Activated CD8-positive, alpha-beta memory T cell treated with anti-CD3 and anti-CD28 coated beads, Interleukin-2, amount 10 ng/mL, durations not matched to agents 7 days and 5 days (primary cell): Measurements from ENCODE around the gene USP28. TPM values are rescaled to one million over a fixed set of nuclear protein-coding genes. Genes with fewer than 3 reads are reported as not detected.

ENCODE experiments used
- ATAC-seq: fragments of 150-1000 bp; cut with Tn5 transposase; one replicate; pipeline ENCODE4 v1.10.0; 2021; ENCODE audit warnings: moderate library complexity
- CTCF ChIA-PET: fragments of 350-600 bp; sonication (Branson Sonifier 250); formaldehyde crosslinking; loops from one replicate; lab custom pipeline; 2021; ENCODE audit warnings: antibody characterized with exemption; lab: Charles Lee
- DNase-seq: peaks from one replicate; pipeline ENCODE4 v3.0.0-alpha.2; 2020
- H3K27ac Mint-ChIP-seq: one replicate; pipeline ENCODE4 v1.8.0; 2021; ENCODE audit warnings: mild to moderate bottlenecking, mixed read lengths
- H3K27me3 Mint-ChIP-seq: one replicate; pipeline ENCODE4 v1.8.0; 2021; ENCODE audit warnings: mixed read lengths
- H3K36me3 Mint-ChIP-seq: one replicate; pipeline ENCODE4 v1.8.0; 2021; ENCODE audit warnings: mild to moderate bottlenecking, mixed read lengths
- H3K4me1 Mint-ChIP-seq: one replicate; pipeline ENCODE4 v1.8.0; 2021; ENCODE audit warnings: mixed read lengths
- H3K4me3 Mint-ChIP-seq: one replicate; pipeline ENCODE4 v1.8.0; 2021; ENCODE audit warnings: mild to moderate bottlenecking, moderate library complexity, mixed read lengths
- H3K9me3 Mint-ChIP-seq: one replicate; pipeline ENCODE4 v1.8.0; 2022; ENCODE audit warnings: low read depth, mixed read lengths
- total RNA-seq, 2 experiments: library from RNA; stranded (reverse); gene quantifications; one replicate each; pipeline ENCODE4 v1.2.3, GENCODE V29; 2021

Gene USP28
- total RNA-seq, 2 experiments from 2014 or later, result 50.5 to 65.1 TPM

DNA sequence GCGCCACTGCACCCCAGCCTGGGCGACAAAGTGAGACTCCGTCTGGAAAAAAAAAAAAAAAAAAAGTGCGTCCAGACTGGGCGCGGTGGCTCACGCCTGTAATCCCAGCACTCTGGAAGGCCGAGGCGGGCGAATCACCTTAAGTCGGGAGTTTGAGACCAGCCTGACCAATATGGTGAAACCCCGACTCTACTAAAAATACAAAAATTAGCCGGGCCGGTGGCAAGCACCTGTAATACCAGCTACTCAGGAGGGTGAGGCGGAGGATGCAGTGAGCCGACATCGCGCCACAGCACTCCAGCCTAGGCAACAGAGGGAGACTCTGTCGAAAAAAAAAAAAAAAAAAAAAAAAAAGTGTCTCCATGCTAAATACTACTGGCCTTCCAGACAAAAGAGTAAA lies 1.3 kb downstream of the USP28 start:
- DNase-seq (no peak), ATAC-seq (no peak)
- H3K9me3 Mint-ChIP-seq, result no peaks in the 10 kb centered on the region
- peaks cover 55% of the 10 kb centered on the region for H3K4me1 Mint-ChIP-seq
- no peaks in the 10 kb centered on the region for H3K27me3 Mint-ChIP-seq
- peak overlapping the region; percentile 78 for H3K27ac Mint-ChIP-seq
- H3K36me3 Mint-ChIP-seq, result peaks cover 32% of the 10 kb centered on the region
- CTCF ChIA-PET, result interaction anchor here (0.7 to 1.3 kb wide), 6 partner anchors 9 to 1613 kb away, joined by 3 to 4 read pairs (median 3); partner anchors contain the start of gene ZW10
- H3K4me3 Mint-ChIP-seq, result peak overlapping the region; percentile 88

DNA sequence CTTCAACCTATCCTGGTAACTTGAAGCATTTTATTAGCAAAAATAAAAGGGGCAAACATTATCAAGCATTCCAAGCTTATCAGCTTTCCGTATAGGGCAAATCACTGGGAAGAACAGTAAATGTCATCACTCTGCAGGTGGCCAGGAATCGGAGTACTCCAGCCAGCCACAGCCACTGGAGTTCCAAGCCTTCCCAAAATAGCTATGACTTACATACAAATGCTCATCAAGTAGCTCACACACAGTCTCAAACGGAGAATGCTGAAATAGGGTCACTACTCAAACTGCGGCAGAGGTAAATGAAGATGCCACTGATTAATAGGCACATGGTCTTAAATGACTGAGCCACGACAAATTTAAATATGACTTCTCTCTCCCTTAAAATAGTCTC lies 2.1 kb downstream of the USP28 start:
- CTCF ChIA-PET, result interaction anchor here (0.7 kb wide), 1 partner anchor 1612 kb away, joined by 3 read pairs; no protein-coding TSS in a partner anchor

DNA sequence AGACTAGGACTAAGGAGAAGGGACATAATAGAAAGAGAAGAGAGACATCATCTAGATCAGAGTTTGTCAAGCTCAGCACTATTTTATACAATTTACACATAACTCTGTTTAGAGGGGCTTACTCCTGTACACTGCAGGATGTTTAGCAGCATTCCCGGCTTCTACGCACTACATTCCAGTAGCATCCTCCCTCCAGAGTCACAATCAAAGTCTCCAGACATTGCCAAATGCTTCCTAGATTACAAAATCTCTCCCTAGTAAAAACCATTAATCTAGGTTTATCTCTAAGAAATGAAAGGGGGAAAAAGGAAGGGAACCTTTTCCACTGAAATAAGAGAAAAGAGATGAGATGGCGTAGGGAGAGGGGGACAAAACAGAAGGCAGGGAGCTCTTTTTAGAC lies 4.0 kb downstream of the USP28 start:
- Mint-ChIP-seq H3K27me3 (no peaks in the 10 kb centered on the region), H3K4me1 (peaks cover 56% of the 10 kb centered on the region)
- no peak for ATAC-seq

More for the DNA sequence above, 2.1 kb downstream of the USP28 start:
- Mint-ChIP-seq H3K36me3 (peaks cover 32% of the 10 kb centered on the region), H3K9me3 (no peaks in the 10 kb centered on the region), H3K27me3 (no peaks in the 10 kb centered on the region), H3K4me1 (peaks cover 58% of the 10 kb centered on the region), H3K27ac (peak overlapping the region; percentile 31), H3K4me3 (peak overlapping the region; percentile 88)
- DNase-seq (no peak), ATAC-seq (no peak)

DNA sequence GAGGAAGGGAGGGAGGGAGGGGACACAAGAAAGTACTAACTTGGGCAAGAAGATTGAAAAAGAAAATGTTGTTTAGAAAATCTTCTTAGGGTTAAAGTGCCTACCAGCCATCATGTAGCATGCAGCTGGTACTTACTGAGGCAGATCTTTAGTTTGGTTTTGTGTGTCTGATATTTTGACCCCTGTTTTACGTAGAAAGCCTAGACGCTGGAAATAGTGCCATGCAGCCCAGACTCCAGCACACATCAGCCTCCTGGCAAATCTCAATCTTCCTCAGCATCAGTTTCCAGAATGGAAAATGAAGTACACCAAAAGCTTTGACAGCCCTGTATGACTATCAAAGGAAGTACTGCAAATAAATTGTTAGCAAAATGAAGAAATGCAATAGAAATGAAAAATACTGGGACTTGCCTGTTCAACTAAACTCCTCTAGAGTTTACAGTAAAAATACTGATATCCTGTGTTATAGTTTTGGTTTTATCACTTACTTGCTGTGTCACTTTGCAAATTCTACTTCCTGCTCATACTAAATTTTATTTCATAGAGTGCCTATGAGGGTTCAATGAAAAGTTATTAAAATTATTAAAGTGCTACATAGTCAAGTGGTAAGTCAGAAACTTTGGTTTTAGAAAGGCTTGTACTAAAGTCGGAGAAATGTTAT lies 7.4 kb downstream of the USP28 start:
- DNase-seq (no peak), ATAC-seq (peak; percentile 23)
- peaks cover 55% of the 10 kb centered on the region for H3K36me3 Mint-ChIP-seq
- H3K9me3 Mint-ChIP-seq, result no peaks in the 10 kb centered on the region
- CTCF ChIA-PET, result interaction anchor here (0.7 kb wide), 1 partner anchor 72 kb away, joined by 4 read pairs; no protein-coding TSS in a partner anchor
- H3K27ac Mint-ChIP-seq, result peak overlapping the region; percentile 79
- H3K4me3 Mint-ChIP-seq, result peak overlapping the region; percentile 29
- H3K4me1 Mint-ChIP-seq, result peaks cover 34% of the 10 kb centered on the region
- no peaks in the 10 kb centered on the region for H3K27me3 Mint-ChIP-seq

More for the DNA sequence above, 4.0 kb downstream of the USP28 start:
- peaks cover 44% of the 10 kb centered on the region for H3K36me3 Mint-ChIP-seq
- no peak overlapping the region for H3K4me3 Mint-ChIP-seq
- CTCF ChIA-PET, result interaction anchor here (1.5 kb wide), 1 partner anchor 17 kb away, joined by 5 read pairs; no protein-coding TSS in a partner anchor
- no peaks in the 10 kb centered on the region for H3K9me3 Mint-ChIP-seq
- no peak for DNase-seq
- H3K27ac Mint-ChIP-seq, result no peak overlapping the region

DNA sequence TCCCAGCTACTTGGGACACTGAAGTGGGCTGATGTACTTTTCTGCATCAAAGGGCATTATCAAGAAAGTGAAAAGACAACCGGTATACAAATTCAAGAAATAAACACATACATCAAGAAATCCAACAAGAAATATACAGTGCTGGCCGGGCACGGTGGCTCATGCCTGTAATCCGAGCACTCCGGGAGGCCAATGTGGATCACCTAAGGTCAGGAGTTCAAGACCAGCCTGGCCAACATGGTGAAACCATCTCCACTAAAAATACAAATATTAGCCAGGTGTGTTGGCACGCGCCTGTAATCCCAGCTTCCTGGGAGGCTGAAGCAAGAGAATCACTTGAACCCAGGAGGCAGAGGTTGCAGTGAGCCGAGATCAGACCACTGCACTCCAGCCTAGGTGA lies 9.5 kb downstream of the USP28 start:
- Mint-ChIP-seq H3K9me3 (no peaks in the 10 kb centered on the region), H3K36me3 (peaks cover 53% of the 10 kb centered on the region), H3K27ac (no peak overlapping the region), H3K4me1 (peaks cover 35% of the 10 kb centered on the region), H3K4me3 (no peak overlapping the region), H3K27me3 (no peaks in the 10 kb centered on the region)
- no peak for ATAC-seq
- DNase-seq, result no peak
- CTCF ChIA-PET, result interaction anchor here (1.2 kb wide), 1 partner anchor 9 kb away, joined by 3 read pairs; the partner anchor contains the start of gene USP28

DNA sequence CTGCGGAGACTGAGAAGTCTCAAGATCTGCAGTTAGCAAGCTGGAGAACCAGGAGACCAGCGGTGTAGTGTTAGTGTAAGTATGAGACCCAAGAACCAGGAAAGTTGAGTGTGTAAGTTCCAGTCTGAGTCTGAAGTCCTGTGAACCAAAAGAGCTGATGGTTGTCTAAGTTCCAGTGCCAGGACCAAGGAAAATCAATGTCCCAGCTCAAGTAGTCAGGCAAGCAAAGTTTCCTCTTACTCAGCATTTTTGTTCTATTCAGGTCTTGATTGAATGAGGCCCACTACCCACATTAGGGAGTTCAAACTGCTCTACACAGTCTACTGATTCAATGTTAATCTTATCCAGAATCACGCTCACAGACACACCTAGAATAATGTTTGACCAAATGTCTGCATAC lies 11.0 kb downstream of the USP28 start:
- CTCF ChIA-PET, result no interaction called here
- no peaks in the 10 kb centered on the region for H3K9me3 Mint-ChIP-seq
- peaks cover 49% of the 10 kb centered on the region for H3K36me3 Mint-ChIP-seq
- H3K4me1 Mint-ChIP-seq, result peaks cover 38% of the 10 kb centered on the region
- ATAC-seq, result no peak
- no peaks in the 10 kb centered on the region for H3K27me3 Mint-ChIP-seq
- H3K4me3 Mint-ChIP-seq, result no peak overlapping the region
- no peak overlapping the region for H3K27ac Mint-ChIP-seq
- no peak for DNase-seq

DNA sequence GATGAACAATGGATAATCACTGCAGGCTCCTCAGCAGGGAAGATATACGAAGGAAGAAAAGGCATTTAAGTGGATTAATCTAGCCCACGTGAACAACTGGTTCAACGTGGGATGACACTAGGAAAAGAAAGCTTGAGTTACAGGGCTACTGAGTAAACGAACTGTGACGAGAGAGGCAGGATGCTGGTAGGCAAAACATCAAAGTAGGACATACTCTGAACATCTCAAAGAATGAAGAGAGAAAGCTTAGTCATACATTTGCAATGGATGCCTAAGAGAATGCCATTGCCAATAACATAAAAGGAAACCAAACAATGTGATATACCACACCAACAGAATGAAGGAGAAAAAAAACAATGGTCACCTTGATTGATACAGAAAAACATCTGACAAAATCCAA lies 12.9 kb downstream of the USP28 start:
- DNase-seq (no peak), ATAC-seq (peak; percentile 66)
- CTCF ChIA-PET, result interaction anchor here (0.6 to 1.3 kb wide), 2 partner anchors 21 to 585 kb away, joined by 4 read pairs; no protein-coding TSS in a partner anchor
- Mint-ChIP-seq H3K4me1 (peaks cover 34% of the 10 kb centered on the region), H3K27me3 (no peaks in the 10 kb centered on the region), H3K9me3 (no peaks in the 10 kb centered on the region), H3K4me3 (no peak overlapping the region), H3K36me3 (peaks cover 44% of the 10 kb centered on the region), H3K27ac (peak overlapping the region; percentile 65)

DNA sequence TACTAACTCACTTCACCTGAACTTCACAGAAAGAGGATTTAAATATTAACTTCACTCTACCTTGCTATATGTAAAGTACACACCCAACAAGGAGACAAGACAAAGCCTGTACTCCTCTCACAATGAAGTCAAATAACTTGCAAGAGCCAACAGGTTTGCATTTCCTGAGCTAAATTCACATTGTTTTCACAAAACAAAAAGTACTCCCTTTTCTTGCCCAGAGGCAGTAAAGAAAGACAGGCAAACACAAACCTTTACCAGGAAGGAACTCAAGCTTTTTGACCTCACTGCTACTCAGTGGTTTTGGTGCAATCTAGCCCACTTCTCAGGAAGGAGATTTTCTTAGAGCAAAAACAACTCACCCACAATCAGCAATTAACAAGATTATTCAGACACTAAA lies 15.7 kb downstream of the USP28 start:
- CTCF ChIA-PET, result interaction anchor here (1.0 to 1.5 kb wide), 7 partner anchors 17 to 403 kb away, joined by 3 to 7 read pairs (median 3); no protein-coding TSS in a partner anchor
- peaks cover 24% of the 10 kb centered on the region for H3K36me3 Mint-ChIP-seq
- H3K27ac Mint-ChIP-seq, result peak overlapping the region; percentile 89
- DNase-seq (no peak), ATAC-seq (peak; percentile 80)
- H3K4me3 Mint-ChIP-seq, result peak overlapping the region; percentile 54
- no peaks in the 10 kb centered on the region for H3K27me3 Mint-ChIP-seq
- no peaks in the 10 kb centered on the region for H3K9me3 Mint-ChIP-seq
- H3K4me1 Mint-ChIP-seq, result peaks cover 32% of the 10 kb centered on the region

DNA sequence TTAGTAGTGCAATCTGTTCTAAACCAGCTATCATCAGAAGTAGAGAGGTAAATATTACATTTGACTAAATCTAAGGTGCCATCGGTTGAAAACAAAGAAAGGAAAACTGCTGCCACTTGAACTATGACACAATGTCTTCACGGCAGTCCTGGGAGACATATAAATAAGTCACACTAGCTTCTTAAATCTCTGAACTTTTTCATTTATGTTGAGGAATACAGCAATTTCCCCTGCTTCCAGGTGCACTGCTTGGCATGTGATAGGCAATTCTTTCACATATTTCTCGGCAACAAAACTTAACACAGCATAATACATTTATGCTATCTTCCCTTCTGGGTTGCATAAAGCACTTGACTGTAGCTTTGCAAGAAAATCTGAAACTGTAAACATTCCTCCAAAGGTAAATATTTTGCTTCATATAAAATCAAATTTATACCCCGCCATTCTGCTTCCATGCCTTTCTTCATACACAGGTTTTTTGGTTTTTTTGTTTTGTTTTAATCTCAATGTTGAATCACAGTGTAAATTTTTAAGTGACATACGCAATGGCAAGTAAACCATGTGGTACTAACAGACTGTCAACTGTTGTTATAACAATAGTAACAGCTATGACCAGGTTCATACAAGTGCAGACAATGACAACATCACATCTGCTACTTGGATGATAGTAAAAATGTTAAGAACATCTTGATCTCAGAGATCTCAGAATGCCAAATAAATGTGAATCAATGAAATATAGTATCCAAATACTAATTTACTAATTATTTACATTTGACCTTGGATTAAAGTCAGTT lies 18.2 kb downstream of the USP28 start:
- no peak overlapping the region for H3K4me3 Mint-ChIP-seq
- no peaks in the 10 kb centered on the region for H3K9me3 Mint-ChIP-seq
- ATAC-seq (no peak), DNase-seq (no peak)
- peaks cover 25% of the 10 kb centered on the region for H3K36me3 Mint-ChIP-seq
- H3K4me1 Mint-ChIP-seq, result peaks cover 27% of the 10 kb centered on the region
- H3K27me3 Mint-ChIP-seq, result no peaks in the 10 kb centered on the region
- CTCF ChIA-PET, result no interaction called here
- no peak overlapping the region for H3K27ac Mint-ChIP-seq

DNA sequence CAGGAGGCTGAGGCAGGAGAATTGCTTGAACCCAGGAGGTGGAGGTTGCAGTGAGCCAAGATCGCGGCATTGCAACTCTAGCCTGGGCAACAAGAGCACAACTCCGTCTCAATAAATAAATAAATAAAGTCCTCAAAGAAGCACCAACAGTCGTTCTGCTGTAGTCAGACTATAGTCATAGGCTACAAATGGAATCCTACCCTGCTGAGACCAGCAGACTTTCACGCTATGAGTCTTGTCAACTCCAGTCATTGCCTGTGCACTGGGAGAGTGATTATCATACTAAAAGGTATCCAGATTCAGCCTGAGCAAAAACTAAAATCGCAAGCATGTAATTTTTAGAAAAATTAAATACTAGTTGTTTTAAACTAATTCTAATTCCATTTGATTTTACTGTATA lies 19.6 kb downstream of the USP28 start:
- Mint-ChIP-seq H3K36me3 (peaks cover 31% of the 10 kb centered on the region), H3K27me3 (no peaks in the 10 kb centered on the region), H3K4me1 (peaks cover 19% of the 10 kb centered on the region), H3K9me3 (no peaks in the 10 kb centered on the region), H3K4me3 (no peak overlapping the region), H3K27ac (no peak overlapping the region)
- ATAC-seq (no peak), DNase-seq (no peak)
- CTCF ChIA-PET, result no interaction called here

DNA sequence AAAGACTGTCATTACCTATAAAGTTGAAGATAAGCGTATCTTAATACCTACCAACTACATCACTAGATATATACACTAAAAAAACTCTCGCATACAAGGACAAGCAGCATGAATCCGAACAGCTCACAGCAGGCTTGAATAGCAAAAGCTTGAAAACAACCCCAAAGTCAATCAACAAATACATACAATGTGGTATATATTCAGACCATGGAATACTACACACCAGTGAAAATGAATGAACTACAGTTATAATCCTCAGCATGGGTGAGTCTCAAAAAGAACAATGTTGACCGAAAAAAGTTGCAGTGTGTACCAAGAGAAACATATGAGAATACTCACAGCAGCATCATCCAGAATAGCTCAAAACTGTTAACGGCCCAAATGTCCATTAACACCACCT lies 25.2 kb downstream of the USP28 start:
- Mint-ChIP-seq H3K36me3 (peaks cover 51% of the 10 kb centered on the region), H3K9me3 (no peaks in the 10 kb centered on the region), H3K27ac (no peak overlapping the region), H3K4me1 (peaks cover 4% of the 10 kb centered on the region), H3K4me3 (no peak overlapping the region), H3K27me3 (no peaks in the 10 kb centered on the region)
- CTCF ChIA-PET, result no interaction called here
- ATAC-seq (no peak), DNase-seq (no peak)

DNA sequence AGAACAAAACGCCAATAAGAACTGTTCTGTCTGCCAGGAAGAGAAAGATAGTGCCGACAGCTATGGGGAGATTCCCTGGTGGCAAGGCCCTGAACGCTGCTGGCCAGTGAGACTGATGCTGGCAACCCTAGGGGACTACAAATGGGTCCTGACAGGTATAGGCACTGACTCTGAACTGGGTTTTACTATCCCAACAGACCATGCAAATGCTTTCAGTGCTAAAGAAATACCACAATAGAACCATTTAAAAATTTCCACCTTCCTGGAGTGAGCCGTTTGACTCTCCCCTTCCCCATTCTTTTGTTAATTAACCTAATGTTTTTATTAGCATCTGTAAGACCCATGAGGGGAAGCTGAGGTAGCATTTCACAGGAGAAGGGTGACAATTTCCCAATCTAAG lies 25.7 kb downstream of the USP28 start:
- Mint-ChIP-seq H3K27ac (no peak overlapping the region), H3K36me3 (peaks cover 50% of the 10 kb centered on the region), H3K27me3 (no peaks in the 10 kb centered on the region), H3K4me3 (no peak overlapping the region), H3K4me1 (peaks cover 2% of the 10 kb centered on the region), H3K9me3 (no peaks in the 10 kb centered on the region)
- CTCF ChIA-PET, result no interaction called here
- DNase-seq (no peak), ATAC-seq (no peak)

DNA sequence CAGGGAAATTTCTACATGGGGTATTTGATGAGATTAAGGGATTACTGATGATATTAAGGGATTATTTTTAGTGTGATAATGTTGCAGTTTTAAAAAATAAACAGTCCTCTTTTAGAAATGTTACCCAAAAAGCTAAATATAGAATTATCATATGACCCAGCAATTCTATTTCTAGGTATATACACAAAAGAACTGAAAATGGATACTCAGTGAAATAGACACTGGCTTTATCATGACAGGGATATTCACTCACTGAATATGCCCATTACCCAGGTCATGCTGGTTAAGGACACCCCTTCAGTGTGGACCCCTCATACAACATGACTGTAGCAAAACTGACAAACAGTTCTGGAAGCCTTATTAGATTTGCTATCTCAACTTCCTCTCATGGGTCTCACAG lies 27.8 kb downstream of the USP28 start:
- H3K27me3 Mint-ChIP-seq, result no peaks in the 10 kb centered on the region
- ATAC-seq (no peak), DNase-seq (no peak)
- H3K4me3 Mint-ChIP-seq, result no peak overlapping the region
- H3K36me3 Mint-ChIP-seq, result peaks cover 51% of the 10 kb centered on the region
- no peak overlapping the region for H3K27ac Mint-ChIP-seq
- CTCF ChIA-PET, result interaction anchor here (1.5 kb wide), 1 partner anchor 413 kb away, joined by 3 read pairs; no protein-coding TSS in a partner anchor
- no peaks in the 10 kb centered on the region for H3K4me1 Mint-ChIP-seq
- no peaks in the 10 kb centered on the region for H3K9me3 Mint-ChIP-seq
